AG04450 (cell line): ENCODE results near the gene PTCH2. TPM values are rescaled to one million over a fixed set of nuclear protein-coding genes. Genes with fewer than 3 reads are reported as not detected.
A peak's percentile ranks its signal among the peaks of the same experiment; 100 is the strongest.

Source experiments
- CTCF ChIA-PET: fragments of 300-600, 350-600 bp; formaldehyde crosslinking; extraction: SDS; loops from one replicate; lab custom pipeline; 2022; ENCODE audit warnings: antibody characterized with exemption, inconsistent platforms; lab: Charles Lee
- POLR2A ChIA-PET: fragments of 350-600 bp; formaldehyde crosslinking; extraction: SDS; loops from one replicate; lab custom pipeline; 2021; ENCODE audit warnings: antibody characterized with exemption, inconsistent platforms; lab: Yijun Ruan, JAX
- DNase-seq: peaks from one replicate; pipeline ENCODE4 v3.0.0-alpha.2; 2011; ENCODE audit warnings: low read depth, low spot score
- H3K27ac ChIP-seq: one replicate; pipeline ENCODE4 v1.5.1; 2012; ENCODE audit warnings: low read depth, low read length, control low read depth
- H3K27me3 ChIP-seq: one replicate; pipeline ENCODE4 v1.6.0; 2012; ENCODE audit warnings: low read length; ENCODE audit not compliant: control insufficient read depth, insufficient read depth
- H3K4me3 ChIP-seq: 2 replicates; pipeline ENCODE4 v1.5.1; 2011; ENCODE audit warnings: mild to moderate bottlenecking, low read depth, low read length, control low read depth
- H3K9me3 ChIP-seq: 2 replicates; pipeline ENCODE4 v1.5.1; 2012; ENCODE audit warnings: low read length; ENCODE audit not compliant: control insufficient read depth, insufficient read depth
- polyA plus RNA-seq: library from polyadenylated mRNA; depleted of rRNA; stranded (reverse); fragments of >200 nt; gene quantifications from 2 replicates; pipeline ENCODE4 v1.2.3, GENCODE V29; 2011; rRNA removed
- small RNA-seq: library from RNA; depleted of rRNA; stranded (forward); fragments of <200 nt; gene quantifications from one replicate; pipeline ENCODE3, GENCODE V24; 2012; ENCODE audit warnings: low read depth; ENCODE audit not compliant: insufficient read length
- TF ChIP-seq, protein P1 (sequence below): IDR thresholded peaks from 2 replicates; pipeline ENCODE4 v1.5.1; 2011; ENCODE audit warnings: low read depth, low read length, control low read depth, inconsistent platforms

PTCH2 gene
- polyA plus RNA-seq, 1 experiment: 0.20 TPM

DNA sequence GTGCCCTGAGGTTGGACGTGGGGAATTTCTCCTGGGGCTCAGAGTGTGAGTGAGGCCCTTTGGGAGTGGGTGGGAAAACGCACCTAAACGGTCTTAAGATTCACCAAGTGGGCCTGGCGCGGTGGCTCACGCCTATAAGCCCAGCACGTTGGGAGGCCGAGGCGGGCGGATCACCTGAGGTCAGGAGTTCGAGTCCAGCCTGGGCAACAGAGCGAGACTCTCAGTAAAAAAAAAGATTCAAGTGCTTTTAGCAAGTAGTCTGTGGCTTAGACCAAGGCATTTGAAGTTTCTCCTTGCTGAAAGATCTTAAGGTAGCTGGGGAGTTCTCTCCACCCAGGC, 66.4 kb downstream of the PTCH2 start:
- TF ChIP-seq, protein P1, sequence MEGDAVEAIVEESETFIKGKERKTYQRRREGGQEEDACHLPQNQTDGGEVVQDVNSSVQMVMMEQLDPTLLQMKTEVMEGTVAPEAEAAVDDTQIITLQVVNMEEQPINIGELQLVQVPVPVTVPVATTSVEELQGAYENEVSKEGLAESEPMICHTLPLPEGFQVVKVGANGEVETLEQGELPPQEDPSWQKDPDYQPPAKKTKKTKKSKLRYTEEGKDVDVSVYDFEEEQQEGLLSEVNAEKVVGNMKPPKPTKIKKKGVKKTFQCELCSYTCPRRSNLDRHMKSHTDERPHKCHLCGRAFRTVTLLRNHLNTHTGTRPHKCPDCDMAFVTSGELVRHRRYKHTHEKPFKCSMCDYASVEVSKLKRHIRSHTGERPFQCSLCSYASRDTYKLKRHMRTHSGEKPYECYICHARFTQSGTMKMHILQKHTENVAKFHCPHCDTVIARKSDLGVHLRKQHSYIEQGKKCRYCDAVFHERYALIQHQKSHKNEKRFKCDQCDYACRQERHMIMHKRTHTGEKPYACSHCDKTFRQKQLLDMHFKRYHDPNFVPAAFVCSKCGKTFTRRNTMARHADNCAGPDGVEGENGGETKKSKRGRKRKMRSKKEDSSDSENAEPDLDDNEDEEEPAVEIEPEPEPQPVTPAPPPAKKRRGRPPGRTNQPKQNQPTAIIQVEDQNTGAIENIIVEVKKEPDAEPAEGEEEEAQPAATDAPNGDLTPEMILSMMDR: no peak
- no peak for DNase-seq
- no peaks in the 10 kb centered on the region for H3K27me3 ChIP-seq
- peak overlapping the region; percentile 92 for H3K4me3 ChIP-seq
- POLR2A ChIA-PET: interaction anchor here (0.6 to 2.5 kb wide), 8 partner anchors 10 to 563 kb away, joined by 3 to 23 read pairs (median 11); partner anchors contain the start of genes BEST4, PLK3 and RNU5D-1
- H3K9me3 ChIP-seq: no peaks in the 10 kb centered on the region; the same call in 1 of the 2 replicates
- peak overlapping the region; percentile 21 for H3K27ac ChIP-seq
- CTCF ChIA-PET: interaction anchor here (0.9 to 2.0 kb wide), 4 partner anchors 14 to 48 kb away, joined by 4 to 6 read pairs (median 4); partner anchors contain the start of gene PLK3

DNA sequence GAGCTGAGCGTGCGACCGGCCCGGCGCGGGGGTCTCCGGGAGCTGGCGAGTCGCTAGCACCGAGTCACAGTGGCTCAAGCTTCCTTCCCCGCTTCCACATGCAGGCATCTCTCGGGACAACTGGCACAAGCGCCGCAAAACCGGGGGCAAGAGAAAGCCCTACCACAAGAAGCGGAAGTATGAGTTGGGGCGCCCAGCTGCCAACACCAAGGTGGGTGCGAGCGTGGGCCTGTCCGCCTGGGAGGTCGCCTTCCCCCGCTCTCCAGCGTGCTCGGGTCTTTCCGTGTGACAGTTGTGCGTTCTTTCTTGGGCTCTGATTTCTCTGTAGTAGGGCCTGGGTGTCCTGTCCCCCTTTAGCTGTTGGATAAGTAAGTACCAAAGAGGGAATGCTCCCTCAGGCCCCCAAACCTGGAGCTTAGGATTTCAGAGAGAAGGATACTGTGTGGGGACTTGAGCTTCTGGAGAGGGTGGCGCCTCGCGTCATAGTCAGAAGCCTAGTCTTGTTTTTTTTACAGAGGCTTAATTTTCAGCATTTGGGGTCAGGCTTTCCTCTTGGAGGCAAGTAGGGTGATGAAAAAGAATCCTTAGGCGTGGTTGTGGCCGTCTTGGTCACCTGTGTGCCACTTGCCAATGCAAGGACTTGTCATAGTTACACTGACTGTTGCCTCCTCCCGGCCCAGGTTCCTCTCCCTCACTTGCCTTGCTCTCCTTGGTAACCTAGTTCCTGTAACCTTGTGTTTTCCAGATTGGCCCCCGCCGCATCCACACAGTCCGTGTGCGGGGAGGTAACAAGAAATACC, 66.9 kb downstream of the PTCH2 start:
- CTCF ChIA-PET: interaction anchor here (0.9 to 2.1 kb wide), 5 partner anchors 14 to 48 kb away, joined by 4 to 9 read pairs (median 4); partner anchors contain the start of gene PLK3

DNA sequence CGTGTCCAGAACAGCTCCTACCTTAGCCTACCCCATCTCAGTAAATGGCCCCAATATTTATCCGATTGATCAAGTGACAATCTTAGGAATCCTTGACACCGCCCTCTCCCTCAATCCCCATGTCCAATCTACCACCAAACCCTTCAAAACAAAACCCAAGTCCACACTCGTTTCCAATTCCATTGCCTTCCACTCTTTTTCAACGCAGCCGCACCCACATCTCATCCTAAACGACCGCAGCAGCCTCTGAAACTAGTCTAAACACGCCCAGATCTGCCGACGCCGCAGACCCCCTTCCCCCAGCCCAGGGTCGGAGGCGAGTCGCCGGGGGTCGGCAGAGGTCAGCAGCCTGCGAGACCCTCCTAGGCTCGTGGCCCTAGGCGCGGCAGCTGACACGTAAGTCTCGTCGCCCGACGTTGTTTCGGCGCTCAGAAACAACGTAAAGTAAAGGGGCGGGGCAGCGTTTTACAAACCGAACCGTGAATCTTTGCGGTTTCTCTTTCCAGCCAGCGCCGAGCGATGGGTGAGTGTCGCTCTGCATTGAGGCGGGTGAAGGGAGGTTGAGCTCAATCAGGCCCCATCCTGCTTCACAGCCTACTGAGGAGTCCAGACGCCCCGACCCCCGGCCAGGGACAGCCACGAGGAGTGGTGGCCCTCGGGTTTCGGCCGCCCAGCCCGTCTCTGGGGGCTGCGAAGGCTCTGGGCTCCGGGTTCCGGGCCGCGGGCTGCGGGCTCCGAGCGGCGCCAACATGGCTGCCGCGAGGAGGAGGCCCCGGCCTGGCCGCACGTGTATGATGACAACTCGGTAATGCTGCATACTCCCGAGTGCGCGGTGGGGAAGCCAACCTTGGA, 67.7 kb downstream of the PTCH2 start, which contains the start of gene RPS8:
Gene RPS8 (plus strand): TSS at position 463 of the 852 bp plus-strand sequence. CDS start 57 bp downstream, at position 520.
- Histone ChIP-seq H3K9me3 (no peaks in the 10 kb centered on the region; the same call in 1 of the 2 replicates), H3K27me3 (no peaks in the 10 kb centered on the region), H3K27ac (peak within 1 kb of the TSS; percentile 96), H3K4me3 (peak within 1 kb of the TSS; percentile 92)
- ChIA-PET POLR2A (interaction anchor here (0.5 to 2.5 kb wide), 32 partner anchors 8 to 1648 kb away, joined by 3 to 23 read pairs (median 4); partner anchors contain the start of genes BEST4, BTBD19, HECTD3 and PLK3), CTCF (interaction anchor here (0.9 to 2.1 kb wide), 5 partner anchors 10 to 47 kb away, joined by 3 to 9 read pairs (median 6); partner anchors contain the start of genes PLK3 and RNU5D-1)
- TF ChIP-seq, protein P1: no peak
- peak; percentile 76 for DNase-seq

More for the DNA sequence above, 66.9 kb downstream of the PTCH2 start:
- Histone ChIP-seq H3K9me3 (no peaks in the 10 kb centered on the region; the same call in 1 of the 2 replicates), H3K27ac (peak overlapping the region; percentile 96), H3K27me3 (no peaks in the 10 kb centered on the region), H3K4me3 (peak overlapping the region; percentile 92)
- TF ChIP-seq, protein P1: no peak
- DNase-seq: no peak
- POLR2A ChIA-PET: interaction anchor here (0.5 to 2.5 kb wide), 25 partner anchors 8 to 1647 kb away, joined by 3 to 23 read pairs (median 5); partner anchors contain the start of genes BEST4, BTBD19, PLK3 and RNU5D-1

Small RNAs within 50 kb of the gene (small RNA-seq; reads per million reads assigned to genes)
- not detected for gene AL136380.1
- 22,630 reads per million, percentile 99 among the genes with 10 or more reads in this experiment for gene SNORD38A
- not detected for gene SNORD38B
- 1.3 reads per million for gene SNORD46
- gene SNORD55: not detected

Other genes with a start within 250 kb of the PTCH2 start
- 4.4 and 6.1 TPM in 2 replicates for gene TMEM53, start 168.8 kb downstream of the PTCH2 start, polyA plus RNA-seq
- 2.7 and 3.4 TPM in 2 replicates for gene ARMH1, start 168.5 kb downstream of the PTCH2 start, polyA plus RNA-seq
- not detected in 2 replicates for gene RNU5D-1, start 112.1 kb downstream of the PTCH2 start, polyA plus RNA-seq
- gene KIF2C, start 103.4 kb downstream of the PTCH2 start, polyA plus RNA-seq: 11.8 and 14.3 TPM in 2 replicates
- gene RPS8, start 67.7 kb downstream of the PTCH2 start, polyA plus RNA-seq: 2,661 and 2,755 TPM in 2 replicates
- 0.07 and 0.17 TPM in 2 replicates for gene BEST4, start 55.1 kb downstream of the PTCH2 start, polyA plus RNA-seq
- 14.2 and 20.1 TPM in 2 replicates for gene PLK3, start 42.9 kb downstream of the PTCH2 start, polyA plus RNA-seq
- not detected in 2 replicates for gene DYNLT4, start 35.9 kb downstream of the PTCH2 start, polyA plus RNA-seq
- 6.9 and 7.3 TPM in 2 replicates for gene BTBD19, start 34.7 kb downstream of the PTCH2 start, polyA plus RNA-seq
- gene EIF2B3, start 143.3 kb upstream of the PTCH2 start, polyA plus RNA-seq: 44.0 and 52.4 TPM in 2 replicates
- 40.8 and 52.0 TPM in 2 replicates for gene HECTD3, start 168.1 kb upstream of the PTCH2 start, polyA plus RNA-seq
- 185 and 226 TPM in 2 replicates for gene UROD, start 169.0 kb upstream of the PTCH2 start, polyA plus RNA-seq